HG02870 (cell line): ENCODE measurements around the gene CSN2.
"Not testable (repeated sequence)": the region's sequence is repeated elsewhere in the genome, so short reads cannot be mapped to it uniquely, and the experiment has no call there.

ENCODE experiments used
- ATAC-seq: cut with Tn5 transposase; IDR thresholded peaks from one replicate; pipeline ENCODE4 v1.9.1; 2021; ENCODE audit warnings: mild to moderate bottlenecking, moderate library complexity; ENCODE audit not compliant: unreplicated experiment

CSN2 gene, protein sequence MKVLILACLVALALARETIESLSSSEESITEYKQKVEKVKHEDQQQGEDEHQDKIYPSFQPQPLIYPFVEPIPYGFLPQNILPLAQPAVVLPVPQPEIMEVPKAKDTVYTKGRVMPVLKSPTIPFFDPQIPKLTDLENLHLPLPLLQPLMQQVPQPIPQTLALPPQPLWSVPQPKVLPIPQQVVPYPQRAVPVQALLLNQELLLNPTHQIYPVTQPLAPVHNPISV

DNA sequence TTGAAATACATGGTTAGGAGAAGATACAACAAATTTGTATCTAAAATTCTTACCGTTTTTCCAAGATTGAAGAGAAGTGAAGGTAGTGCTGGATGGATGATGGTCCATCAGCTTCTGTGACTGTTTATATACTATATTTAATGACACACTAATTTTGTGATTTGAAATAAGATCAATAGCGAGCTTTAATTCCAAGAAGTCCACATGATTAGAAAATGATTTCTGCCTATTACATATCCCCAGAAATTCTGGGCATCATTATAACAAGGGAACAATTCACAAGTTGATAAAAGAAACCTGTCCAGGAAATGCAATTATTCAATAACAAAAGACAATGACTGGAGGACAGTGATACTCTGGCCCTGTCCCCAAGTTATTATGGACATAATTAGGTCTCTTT, at the start of gene CSN2:
Gene CSN2, minus strand, starts transcription at position 101 of the 400 bp plus-strand sequence. CDS start 4,733 bp downstream, outside the sequence.
- no peak for ATAC-seq

DNA sequence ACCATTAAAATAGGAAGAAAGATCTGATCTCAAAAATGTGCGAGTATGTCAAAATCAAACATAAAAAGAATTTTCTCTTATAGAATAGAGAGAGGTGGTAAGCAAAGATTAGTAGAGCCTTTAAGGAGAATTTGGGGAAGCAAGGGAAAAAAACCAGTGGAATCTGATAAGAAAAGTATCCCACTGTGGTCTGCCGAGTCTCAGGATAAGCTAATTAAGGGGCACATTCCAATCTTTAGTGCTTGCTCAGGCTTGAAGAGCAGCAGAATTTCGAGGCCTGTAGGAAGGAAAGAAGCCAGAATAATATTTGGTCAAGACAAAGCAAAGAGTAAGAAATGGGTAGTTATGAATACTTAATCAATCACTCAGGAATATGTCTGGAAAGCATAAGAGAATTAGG, 43.2 kb upstream of the CSN2 start:
- ATAC-seq = no peak

DNA sequence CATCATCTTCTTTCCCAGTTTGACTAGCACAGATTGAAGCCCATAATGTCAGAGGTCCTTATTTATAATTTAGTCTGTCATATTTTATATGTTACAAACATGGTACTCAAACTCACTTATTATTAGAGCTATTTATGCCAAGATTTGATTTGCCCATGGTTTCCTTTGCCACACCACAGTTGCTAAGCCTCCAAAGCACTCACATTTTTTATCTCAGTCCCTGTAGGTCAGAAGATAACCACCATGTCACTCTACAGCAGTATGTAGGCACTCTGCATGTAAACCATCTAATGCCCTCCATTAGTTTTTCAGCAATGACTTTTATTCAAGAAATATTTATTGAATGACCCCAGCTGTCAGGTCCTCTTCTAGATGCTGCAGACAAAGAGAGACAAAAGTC, 37.0 kb upstream of the CSN2 start:
- ATAC-seq = no peak

DNA sequence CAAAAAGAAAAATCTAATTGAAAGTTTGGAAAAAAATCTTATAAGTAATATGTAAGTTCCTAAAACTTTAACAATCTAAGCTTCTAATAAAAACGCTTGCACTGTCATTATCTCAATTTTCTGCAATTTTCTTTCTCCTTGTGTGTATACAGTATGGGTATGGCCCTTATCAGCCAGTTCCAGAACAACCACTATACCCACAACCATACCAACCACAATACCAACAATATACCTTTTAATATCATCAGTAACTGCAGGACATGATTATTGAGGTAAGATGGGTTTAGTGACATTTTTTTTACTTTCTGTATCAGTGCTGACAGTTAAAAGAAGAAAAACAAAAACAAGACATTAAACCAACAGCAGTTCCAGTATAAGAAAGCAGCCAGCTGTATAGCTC, 35.2 kb upstream of the CSN2 start:
- ATAC-seq = no peak

DNA sequence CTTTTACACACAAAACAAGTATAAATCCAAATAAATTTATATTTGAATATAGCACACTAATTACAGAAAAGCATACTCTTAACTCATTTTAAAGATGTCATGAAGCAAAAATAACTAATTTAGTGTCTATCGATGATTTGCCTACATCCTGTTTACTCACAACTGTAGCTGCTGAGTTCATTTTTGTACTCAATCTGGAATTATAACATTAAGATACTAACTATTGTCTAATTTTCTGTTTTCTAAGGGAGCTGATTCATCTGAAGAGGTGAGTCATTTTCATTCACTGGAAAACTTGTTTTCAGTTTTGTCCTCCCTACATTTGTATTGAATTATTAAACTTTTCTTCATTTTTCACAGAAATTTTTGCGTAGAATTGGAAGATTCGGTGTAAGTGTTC, 33.9 kb upstream of the CSN2 start:
- no peak for ATAC-seq

DNA sequence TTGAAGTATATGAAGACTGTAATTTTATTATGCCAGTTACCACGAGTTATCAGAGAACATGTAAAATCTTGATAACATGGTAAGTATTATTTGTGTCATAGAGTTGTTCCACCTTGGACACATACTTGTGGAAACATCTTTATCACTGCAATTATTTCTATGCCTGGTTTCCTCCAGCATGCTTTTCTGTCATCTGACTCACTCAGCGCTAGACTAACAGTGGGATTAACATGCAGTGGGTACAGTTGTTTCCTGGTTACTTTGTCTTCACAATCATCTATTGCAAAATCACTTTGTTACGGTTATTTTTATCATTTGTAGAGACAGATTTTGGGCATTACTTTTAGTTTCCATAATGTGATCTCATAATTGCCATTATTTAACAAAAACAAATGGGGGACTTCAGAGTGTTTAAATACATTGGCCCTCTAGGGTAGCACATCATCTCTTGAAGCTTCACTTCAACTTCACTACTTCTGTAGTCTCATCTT, 30.0 kb upstream of the CSN2 start, which contains the start of gene STATH:
Gene STATH, plus strand, starts transcription at position 441 of the 491 bp plus-strand sequence. CDS start 2,472 bp downstream, outside the sequence.
- ATAC-seq = no peak

DNA sequence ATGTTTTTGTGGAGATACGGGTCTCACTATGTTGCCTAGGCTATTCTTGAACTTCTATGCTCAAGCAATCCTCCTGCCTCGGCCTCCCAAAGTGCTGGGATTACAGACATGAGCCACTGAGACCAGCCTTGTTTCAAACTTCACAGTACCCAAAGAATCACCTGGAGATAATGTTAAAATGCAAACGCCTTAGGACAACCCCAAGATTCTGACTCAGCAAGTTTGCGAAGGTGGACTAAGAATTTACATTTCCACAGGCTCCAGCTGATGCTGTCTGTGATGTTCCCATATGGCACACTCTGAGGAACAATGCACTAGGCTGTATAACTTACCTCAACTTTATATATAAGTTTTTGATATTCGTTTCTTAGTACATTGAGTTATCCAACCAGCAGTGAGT, 29.3 kb upstream of the CSN2 start:
- ATAC-seq = no peak

DNA sequence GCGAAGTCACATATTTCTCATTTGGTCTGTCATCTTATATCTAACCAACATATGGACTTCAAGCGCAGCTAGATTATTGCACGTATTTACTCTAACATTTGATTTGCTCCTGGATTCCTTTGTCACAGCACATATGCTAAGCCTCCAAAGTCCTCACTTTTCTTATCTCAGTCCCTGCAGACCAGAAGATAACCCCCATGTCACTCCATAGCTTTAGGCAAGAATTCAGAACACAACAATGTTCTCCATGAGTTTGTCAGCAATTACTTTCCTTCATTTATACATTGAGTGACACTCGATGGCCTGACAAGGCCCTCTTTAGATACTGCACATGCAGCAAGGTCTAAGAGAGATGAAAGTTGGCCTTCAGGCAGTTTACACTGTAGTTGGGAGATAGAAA, 25.5 kb upstream of the CSN2 start:
- ATAC-seq = no peak

DNA sequence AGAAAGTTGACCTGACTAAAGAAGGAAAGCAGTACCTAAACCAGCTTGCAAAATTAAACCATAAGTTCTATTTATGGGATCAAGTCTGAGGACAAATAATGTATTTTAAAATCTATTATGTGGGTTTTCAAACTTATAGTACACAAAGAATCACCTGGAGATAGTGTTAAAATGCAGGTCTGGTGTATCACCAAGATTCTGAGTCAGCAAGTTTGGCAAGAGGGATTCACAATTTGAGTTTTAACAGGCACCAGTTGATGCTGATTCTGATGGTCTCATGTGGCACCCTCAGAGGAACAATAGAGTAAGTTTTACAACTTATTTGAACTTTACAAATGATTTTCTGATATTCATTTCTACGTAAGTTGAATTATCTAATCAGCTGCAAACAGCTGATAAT, 21.1 kb upstream of the CSN2 start:
- ATAC-seq = no peak

DNA sequence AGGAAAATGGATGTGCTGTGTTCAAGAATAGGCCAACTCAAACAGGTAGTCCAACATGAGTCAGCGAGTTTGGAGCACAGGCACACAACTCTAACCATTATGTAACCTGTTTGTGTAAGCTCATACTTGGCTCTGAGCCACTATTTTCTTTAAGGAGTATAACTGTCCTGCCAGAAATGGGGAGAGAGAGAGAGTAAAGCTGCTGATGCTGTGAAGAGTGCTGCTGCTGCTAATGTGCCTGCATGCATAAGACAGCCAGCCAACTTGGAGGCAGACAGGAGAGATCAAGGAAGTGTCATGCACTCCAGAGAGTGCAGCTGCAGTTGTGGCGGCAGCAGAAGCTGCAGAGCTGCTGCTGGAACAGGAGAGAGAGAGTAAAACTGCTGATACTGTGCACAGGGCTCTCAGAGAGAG, 18.5 kb upstream of the CSN2 start:
- ATAC-seq = peak; percentile 84

DNA sequence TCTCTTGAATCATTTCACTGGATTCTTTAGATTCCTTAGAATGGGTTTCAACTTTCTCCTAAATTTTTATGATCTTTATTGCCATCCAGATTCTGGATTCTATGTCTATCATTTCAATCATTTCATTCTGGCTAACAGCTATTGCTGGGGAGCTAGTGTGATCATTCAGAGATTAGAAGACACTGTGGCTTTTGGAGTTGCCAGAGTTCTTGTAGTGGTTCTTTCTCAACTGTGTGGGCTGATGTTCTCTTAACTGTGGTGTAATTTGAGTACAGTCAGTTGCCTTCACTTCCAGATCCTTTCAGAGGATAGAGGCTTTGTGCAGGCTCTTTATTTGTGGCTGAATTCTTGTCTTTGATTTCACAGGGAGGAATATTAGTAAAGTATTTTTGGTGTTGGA, 12.1 kb upstream of the CSN2 start:
- ATAC-seq = no peak

DNA sequence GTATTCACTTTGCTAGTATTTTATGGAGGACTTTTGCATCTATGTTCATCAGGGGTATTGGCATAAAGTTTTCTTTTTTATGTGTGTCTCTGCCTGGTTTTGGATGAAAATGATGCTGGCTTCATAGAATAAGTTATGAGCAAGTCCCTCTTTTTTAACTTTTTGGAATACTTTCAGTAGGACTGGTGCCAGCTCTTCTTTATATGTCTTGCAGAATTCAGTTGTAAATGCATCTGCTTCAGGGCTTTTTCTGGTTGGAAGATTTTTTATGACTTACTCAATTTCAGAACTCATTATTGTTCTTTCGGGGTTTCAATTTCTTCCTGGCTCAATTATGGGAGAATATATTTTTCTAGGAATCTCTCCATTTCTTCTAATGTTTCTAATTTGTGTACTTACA, 9.1 kb upstream of the CSN2 start:
- ATAC-seq = no peak

DNA sequence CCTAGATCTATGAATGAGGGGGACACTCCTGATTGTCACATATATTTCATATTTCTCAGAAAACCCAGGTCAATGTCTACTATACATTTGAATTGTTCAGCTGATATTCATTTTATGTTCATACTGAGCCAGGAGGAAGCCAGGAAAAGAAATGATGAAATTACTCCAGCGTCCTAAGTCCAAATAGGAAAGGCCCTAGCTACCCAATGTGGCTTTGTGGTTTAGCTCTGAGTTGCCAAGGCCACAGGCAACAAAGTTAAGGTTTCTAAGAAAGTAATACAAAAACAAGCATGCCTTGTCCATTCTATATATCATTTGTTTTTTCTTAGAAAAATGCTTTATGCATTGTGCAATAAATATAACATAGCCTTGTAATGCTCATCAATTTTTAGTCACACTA, 4.5 kb upstream of the CSN2 start:
- ATAC-seq = no peak

DNA sequence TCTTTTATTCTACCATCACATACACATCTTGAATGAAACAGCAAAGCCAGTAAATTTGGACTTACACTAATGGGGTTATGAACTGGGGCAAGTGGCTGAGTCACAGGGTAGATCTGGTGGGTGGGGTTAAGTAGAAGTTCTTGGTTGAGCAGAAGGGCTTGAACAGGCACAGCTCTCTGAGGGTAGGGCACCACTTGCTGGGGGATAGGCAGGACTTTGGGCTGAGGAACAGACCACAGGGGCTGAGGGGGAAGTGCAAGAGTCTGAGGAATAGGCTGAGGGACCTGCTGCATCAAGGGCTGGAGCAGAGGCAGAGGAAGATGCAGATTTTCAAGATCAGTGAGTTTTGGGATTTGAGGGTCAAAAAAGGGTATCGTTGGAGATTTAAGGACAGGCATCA, 8.3 kb downstream of the CSN2 start:
- no peak for ATAC-seq

DNA sequence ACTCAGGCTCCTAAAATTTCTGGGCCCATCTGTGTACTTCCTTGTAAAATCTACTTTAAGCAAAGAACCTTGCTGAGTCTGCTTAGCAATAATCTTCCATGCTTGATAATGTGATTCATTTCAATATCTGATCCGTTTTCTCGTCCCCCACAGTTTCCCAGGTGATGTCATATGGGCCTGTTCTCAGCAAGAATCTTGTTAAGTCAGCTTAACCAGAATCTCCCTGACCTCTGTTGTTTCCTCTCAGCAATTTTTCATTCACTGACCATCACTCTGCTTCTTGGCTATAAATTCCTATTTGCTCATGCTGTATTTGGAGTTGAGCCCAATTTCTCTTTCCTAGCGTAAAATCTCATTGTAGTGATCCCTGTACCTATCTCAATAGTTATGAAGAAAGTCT, 13.9 kb downstream of the CSN2 start:
- no peak for ATAC-seq

DNA sequence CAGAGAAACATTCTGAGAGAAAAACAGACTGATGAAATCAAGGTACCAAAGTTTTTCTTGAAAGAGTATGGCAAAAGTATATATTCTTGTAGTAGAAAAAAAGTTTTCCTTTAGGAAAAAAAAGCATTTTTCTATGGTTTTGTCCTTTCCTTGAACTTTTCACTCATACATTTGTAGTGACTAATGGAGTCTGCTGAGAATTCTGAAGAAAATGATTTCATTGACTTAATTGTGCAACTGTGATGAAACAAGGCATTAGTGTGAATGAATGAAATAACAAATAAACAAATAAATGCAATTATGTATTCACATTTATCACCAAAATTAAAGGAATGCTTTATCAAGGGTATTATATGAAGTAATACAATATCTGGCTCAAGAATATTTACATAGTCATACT, 29.0 kb downstream of the CSN2 start:
- no peak for ATAC-seq

DNA sequence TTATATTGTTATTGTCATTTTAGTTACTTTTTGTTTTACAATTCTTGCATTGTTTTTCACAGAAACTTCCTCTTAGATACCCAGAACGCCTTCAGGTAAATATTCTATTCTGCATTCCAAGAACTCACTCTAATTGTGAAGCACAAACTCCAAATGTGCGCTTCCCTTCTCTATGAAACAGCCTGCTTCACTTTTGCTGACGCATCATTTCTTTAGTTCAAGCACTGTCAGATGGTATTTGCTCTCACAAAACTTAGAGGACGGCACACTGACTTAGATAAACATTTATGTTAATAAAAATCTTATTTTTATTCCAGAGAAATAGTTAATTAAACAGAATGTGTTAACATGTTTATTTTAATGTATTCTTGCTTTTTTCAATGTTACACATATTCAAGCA, 31.4 kb downstream of the CSN2 start:
- ATAC-seq = no peak

DNA sequence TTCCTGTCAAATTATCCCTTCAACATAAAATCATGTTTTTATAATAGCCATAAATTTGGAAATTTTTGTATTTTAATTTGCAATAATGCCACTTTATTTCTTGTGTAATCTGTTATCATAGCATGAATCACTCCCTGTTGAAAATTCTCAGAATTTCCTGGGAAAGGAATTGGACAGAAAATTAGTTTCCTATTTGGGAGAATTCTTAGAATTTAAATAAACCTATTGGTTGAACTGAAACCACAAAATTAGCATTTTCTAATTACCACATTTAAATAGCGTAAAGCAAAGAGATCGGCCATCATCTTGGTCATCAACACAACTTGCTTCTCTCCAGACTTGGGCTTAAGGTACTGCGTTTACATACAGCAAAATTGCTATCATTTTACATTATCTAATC, 34.8 kb downstream of the CSN2 start, which contains the start of gene CSN1S1:
Gene CSN1S1, plus strand, starts transcription at position 301 of the 400 bp plus-strand sequence. CDS start 1,488 bp downstream, outside the sequence.
- no peak for ATAC-seq

DNA sequence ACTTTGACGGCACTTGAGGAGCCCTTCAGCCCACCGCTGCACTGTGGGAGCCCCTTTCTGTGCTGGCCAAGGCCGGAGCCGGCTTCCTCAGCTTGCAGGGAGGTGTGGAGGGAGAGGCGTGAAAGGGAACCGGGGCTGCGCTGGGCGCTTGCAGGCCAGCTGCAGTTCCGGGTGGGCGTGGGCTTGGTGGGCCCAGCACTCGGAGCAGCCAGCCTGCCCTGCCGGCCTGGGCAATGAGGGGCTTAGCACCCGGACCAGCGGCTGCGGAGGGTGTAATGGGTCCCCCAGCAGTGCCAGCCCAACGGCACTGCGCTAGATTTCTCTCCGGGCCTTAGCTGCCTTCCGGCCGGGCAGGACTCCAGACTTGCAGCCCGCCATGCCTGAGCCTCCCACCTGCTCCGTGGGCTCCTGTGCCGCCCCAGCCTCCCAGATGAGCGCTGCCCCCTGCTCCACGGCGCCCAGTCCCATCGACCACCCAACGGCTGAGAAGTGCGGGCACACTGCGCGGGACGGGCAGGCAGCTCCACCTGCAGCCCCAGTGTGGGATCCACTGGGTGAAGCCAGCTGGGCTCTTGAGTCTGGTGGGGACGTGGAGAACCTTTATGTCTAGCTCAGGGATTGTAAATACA, 41.6 kb downstream of the CSN2 start:
- ATAC-seq = not testable (repeated sequence)

DNA sequence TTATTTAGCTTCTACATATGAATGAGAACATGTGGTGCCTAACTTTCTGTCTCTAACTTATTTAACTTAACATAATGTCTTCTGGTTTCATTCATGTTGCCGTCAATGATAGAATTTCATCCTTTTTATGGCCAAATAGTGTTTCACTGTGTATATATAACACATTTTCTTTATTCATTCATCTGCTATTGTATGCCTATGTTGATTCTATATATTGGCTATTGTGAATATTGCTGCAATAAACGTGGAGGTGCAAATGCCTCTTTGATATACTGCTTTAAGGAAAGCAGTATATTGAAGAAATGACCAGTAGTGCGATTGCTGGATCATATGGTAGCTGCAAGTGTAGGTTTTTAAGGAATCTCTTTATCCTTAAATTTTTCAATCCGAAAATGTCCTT, 44.7 kb downstream of the CSN2 start:
- ATAC-seq = no peak

DNA sequence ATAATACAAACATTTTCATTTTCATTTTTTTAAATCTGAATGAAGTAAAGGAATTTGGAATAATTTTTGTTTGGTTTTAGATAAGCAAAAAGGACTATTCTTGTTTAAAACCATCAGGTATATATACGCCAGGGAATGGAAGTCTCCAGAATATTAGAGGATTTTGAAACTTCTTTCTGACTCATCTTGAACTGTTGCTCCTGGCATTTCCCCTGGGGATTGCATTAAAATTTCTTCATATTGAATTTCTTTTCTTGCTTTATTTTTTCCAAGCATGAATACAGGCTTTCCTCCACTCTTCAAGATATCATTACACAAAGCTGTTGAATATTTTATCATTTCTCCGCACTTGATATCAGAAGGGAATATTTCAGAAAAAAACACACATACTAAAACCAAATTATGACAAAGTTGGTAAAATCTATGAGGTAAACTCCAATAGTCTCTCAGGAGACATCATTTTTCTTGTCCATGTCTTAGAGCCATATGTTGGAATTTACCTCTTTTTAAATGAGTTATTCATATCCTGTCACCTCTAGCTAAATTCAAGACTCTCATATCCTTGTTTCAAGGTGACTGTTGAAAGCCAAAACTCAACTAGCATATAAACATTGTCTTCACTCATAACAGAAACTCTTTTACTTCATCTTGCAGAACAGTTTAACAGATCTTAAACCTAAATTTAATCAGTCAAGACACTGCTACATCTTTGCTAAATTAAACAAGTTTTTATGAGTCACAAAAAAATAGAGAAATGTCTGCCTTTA, 55.3 kb downstream of the CSN2 start:
- ATAC-seq = peak; percentile 95

DNA sequence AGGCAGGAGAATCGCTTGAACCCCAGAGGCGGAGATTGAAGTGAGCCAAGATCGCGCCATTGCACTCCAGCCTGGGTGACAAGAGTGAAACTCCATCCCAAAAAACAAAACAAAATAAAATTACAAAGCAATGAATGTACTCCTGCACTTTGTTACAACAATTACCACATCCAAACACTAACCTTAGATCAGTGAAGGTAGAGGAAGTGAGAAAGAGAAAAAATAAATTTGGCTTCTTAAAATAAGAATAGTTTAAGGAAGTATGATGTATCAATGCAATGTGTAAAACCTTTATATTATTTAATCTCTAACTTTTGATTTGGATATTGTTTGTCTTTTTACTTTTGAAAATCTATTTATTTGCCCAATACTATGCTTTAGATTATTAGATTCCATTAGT, 56.3 kb downstream of the CSN2 start:
- ATAC-seq = no peak
